ENCODE results near the gene HEATR9. TPM values are rescaled to one million over a fixed set of nuclear protein-coding genes. Genes with fewer than 3 reads are reported as not detected.
A peak's percentile ranks its signal among the peaks of the same experiment; 100 is the strongest.

Gene HEATR9
- total and polyA plus RNA-seq, 2 of the 13 experiments (the other 11 are each of a cell fraction or from before 2014, with no cell fraction given) = not detected

DNA sequence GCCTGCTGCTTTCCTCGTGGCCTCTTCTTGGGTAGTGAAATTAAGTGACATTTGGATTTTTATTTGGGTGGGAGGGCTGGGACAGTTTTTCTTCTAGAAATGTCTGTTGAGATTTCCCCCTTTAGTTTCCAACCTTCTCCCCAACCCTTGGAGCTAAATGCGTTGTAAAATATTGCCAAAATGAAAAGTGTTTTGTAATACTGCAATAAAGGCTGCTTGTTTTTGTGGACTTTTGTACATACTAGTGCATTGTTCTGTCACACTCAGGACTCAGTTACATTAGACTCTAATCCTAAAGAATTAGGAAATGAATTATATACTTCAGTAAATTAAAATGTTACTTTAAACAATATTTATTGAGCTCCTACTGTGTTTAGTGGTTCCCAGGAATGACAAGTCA, 21.7 kb downstream of the HEATR9 start:
- H3K9me3 ChIP-seq (ENCODE audit: low read length) = no peaks in the 10 kb centered on the region
- peaks cover 28% of the 10 kb centered on the region for H3K4me1 ChIP-seq (ENCODE audit: insufficient read depth, low read length)
- no peak overlapping the region for H3K4me3 ChIP-seq (replicated peaks in 1 of 3; ENCODE audit: insufficient read depth in 1 of 3, low read depth in 2 of 3, low read length in 3 of 3)
- FAIRE-seq (no peak), DNase-seq (ENCODE audit: low spot score) (no peak), ATAC-seq (no peak)
- intact Hi-C loops (cut with micrococcal nuclease; ENCODE audit: unreplicated experiment) = no loop called here
- no TSS peak for BruUV-seq (replicated peaks)
- no peak overlapping the region for H3K9ac ChIP-seq (ENCODE audit: insufficient read depth, low read depth, low read length)
- CTCF ChIA-PET (ENCODE audit: low intra/inter-chr PET ratio, low total read pairs) = no interaction called here
- H3K27me3 ChIP-seq (ENCODE audit: control insufficient read depth in 1 of 2, insufficient read depth in 2 of 2, low read length in 2 of 2) = no peaks in the 10 kb centered on the region
- H3K79me2 ChIP-seq (ENCODE audit: insufficient read depth, low read length) = no peaks in the 10 kb centered on the region
- POLR2A ChIA-PET = no interaction called here
- peaks cover 9 to 43% of the 10 kb centered on the region in 2 experiments for H3K36me3 ChIP-seq (replicated peaks in 1 of 2; ENCODE audit: control insufficient read depth in 1 of 2, insufficient read depth in 2 of 2, low read length in 2 of 2)
- H2AFZ ChIP-seq (ENCODE audit: low read length) = no peak overlapping the region
- WGBS (ENCODE audit: low lambda C conversion rate) = 76% methylated on average over 2 of the region's 2 CpGs
- H4K20me1 ChIP-seq (ENCODE audit: insufficient read depth, low read length) = 0 out of 2 replicates have a peak, but pooled peaks cover 3% of the 10 kb centered on the region
- in situ Hi-C loops (cut with HindIII; ENCODE audit: extremely low pct_ligation_motif_present, low pct_unique_long_range_greater_than_20kb) = no loop called here
- H3K4me2 ChIP-seq (ENCODE audit: low read depth, low read length) = no peak overlapping the region
- no peak for TF ChIP-seq ZNF629 (CRISPR knock-in tag; conservative IDR thresholded peaks at IDR 0.05)
- TF ChIP-seq ZNF674 (CRISPR knock-in tag; IDR thresholded peaks at IDR 0.05; ENCODE audit: low read depth) = no peak
- TF ChIP-seq ZKSCAN1 (IDR thresholded peaks at IDR 0.05; ENCODE audit: low read length) = no peak
- no peak for TF ChIP-seq GPN1 (CRISPR knock-in tag; IDR thresholded peaks at IDR 0.05; ENCODE audit: borderline replicate concordance)
- TF ChIP-seq HNRNPL (IDR thresholded peaks at IDR 0.05; ENCODE audit: low read depth, low read length) = no peak
- TF ChIP-seq KAT2B (IDR thresholded peaks at IDR 0.05; ENCODE audit: borderline replicate concordance, low read depth, low read length) = no peak
- TF ChIP-seq KLF15 (CRISPR knock-in tag; IDR thresholded peaks at IDR 0.05; ENCODE audit: borderline replicate concordance) = no peak
- peak overlapping the region; percentile 36 for H3K27ac ChIP-seq (ENCODE audit: extremely low read length, insufficient read depth, low read length)

DNA sequence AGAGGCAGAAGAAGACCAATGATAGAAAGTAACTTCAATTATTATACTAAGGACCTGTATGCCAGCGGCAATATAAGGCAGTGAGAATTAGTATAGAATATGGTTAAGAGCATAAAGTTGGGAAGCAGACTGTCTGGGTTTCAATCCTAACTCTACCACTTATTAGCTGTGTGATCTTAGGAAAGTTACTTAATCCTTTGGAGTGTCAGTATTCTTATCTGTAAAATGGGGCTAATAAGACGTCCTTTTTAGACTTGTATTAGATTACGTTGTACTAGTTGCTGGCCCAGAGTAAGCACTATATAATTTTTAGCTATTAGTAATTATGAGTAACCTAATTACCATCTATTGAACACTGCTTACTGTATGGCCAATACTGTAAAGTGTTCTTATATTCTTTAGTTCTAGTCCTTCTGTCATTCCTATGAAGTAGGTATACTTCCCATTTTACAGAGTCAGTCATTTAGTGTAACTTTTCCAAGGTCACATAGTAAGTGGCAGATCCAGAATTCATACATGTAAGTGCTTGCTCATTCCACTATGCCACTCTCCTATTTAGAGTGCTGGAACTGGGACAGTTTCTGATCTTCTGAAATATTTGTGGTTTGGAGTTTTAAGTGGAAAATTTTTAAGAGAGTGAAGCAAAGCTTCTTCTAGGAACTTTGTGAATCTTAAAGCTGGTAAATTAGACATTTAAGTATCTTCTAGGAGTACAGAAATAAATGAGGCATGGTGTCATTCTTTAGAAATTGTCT, 22.5 kb downstream of the HEATR9 start:
- FAIRE-seq = no peak
- WGBS (ENCODE audit: low lambda C conversion rate) = 99% methylated on average over 3 of the region's 3 CpGs
- Histone ChIP-seq H3K4me1 (ENCODE audit: insufficient read depth, low read length) (peaks cover 34% of the 10 kb centered on the region), H3K4me2 (ENCODE audit: low read depth, low read length) (no peak overlapping the region), H3K27ac (ENCODE audit: extremely low read length, insufficient read depth, low read length) (no peak overlapping the region), H2AFZ (ENCODE audit: low read length) (no peak overlapping the region), H3K79me2 (ENCODE audit: insufficient read depth, low read length) (no peaks in the 10 kb centered on the region), H3K4me3 (replicated peaks in 1 of 3; ENCODE audit: insufficient read depth in 1 of 3, low read depth in 2 of 3, low read length in 3 of 3) (no peak overlapping the region), H3K9ac (ENCODE audit: insufficient read depth, low read depth, low read length) (no peak overlapping the region), H3K9me3 (ENCODE audit: low read length) (no peaks in the 10 kb centered on the region), H3K36me3 (replicated peaks in 1 of 2; ENCODE audit: control insufficient read depth in 1 of 2, insufficient read depth in 2 of 2, low read length in 2 of 2) (peaks cover 14 to 51% of the 10 kb centered on the region in 2 experiments), H4K20me1 (ENCODE audit: insufficient read depth, low read length) (0 out of 2 replicates have a peak, but pooled peaks cover 3% of the 10 kb centered on the region), H3K27me3 (ENCODE audit: control insufficient read depth in 1 of 2, insufficient read depth in 2 of 2, low read length in 2 of 2) (no peaks in the 10 kb centered on the region)
- DNase-seq (ENCODE audit: low spot score) = no peak
- in situ Hi-C loops (cut with HindIII; ENCODE audit: extremely low pct_ligation_motif_present, low pct_unique_long_range_greater_than_20kb) = no loop called here
- ChIA-PET CTCF (ENCODE audit: low intra/inter-chr PET ratio, low total read pairs) (no interaction called here), POLR2A (no interaction called here)
- no TSS peak for BruUV-seq (replicated peaks)
- TF ChIP-seq ZNF629 (CRISPR knock-in tag; conservative IDR thresholded peaks at IDR 0.05) (0 out of 2 replicates have a peak, but pooled peaks have one; percentile 59), ZNF772 (CRISPR knock-in tag; IDR thresholded peaks at IDR 0.05) (no peak)
- intact Hi-C loops (cut with micrococcal nuclease; ENCODE audit: unreplicated experiment) = no loop called here
- ATAC-seq = no peak

Measured in HepG2 (cell line).